HEK293 (cell line): ENCODE data around the gene LTK.

Experiments
- CTCF ChIA-PET: fragments of 350-600 bp; formaldehyde crosslinking; extraction: SDS; loops from one replicate; lab custom pipeline; 2021; ENCODE audit warnings: antibody characterized with exemption; lab: Yijun Ruan, JAX
- POLR2A ChIA-PET: fragments of 300-600 bp; formaldehyde crosslinking; extraction: SDS; loops from one replicate; lab custom pipeline; 2020; ENCODE audit warnings: antibody characterized with exemption, inconsistent platforms; lab: Yijun Ruan, JAX
- H3K27ac ChIP-seq: fragments of 200-500 bp; sonication (Bioruptor generic); 2 replicates; pipeline ENCODE4 v1.5.1; 2014; ENCODE audit warnings: low read depth, low read length, control low read depth, inconsistent platforms; ENCODE audit errors: extremely low read depth
- H3K36me3 ChIP-seq, 2 experiments: fragments of 200-500 bp in 1 of 2; sonication (Bioruptor generic) in 1 of 2; 1 replicate in 1 of 2; 2 replicates in 1 of 2; pipeline ENCODE4 v1.5.1; 2014 to 2017; ENCODE audit warnings: inconsistent platforms in 2 of 2, low read length in 2 of 2; ENCODE audit not compliant: control insufficient read depth in 2 of 2, insufficient read depth in 1 of 2
- H3K4me1 ChIP-seq: fragments of 200-500 bp; sonication (Bioruptor generic); 2 replicates; pipeline ENCODE4 v1.5.1; 2014; ENCODE audit warnings: mild to moderate bottlenecking, low read length, inconsistent platforms; ENCODE audit not compliant: control insufficient read depth, insufficient read depth
- H3K4me3 ChIP-seq: 2 replicates; pipeline ENCODE4 v1.5.1; 2011; ENCODE audit warnings: low read depth, mild to moderate bottlenecking, control low read depth, low read length, moderate library complexity
- H3K9me3 ChIP-seq: fragments of 200-500 bp; sonication (Bioruptor generic); 2 replicates; pipeline ENCODE4 v1.5.1; 2014; ENCODE audit warnings: low read depth, low read length, inconsistent platforms; ENCODE audit not compliant: control insufficient read depth, insufficient read depth
- AEBP2 ChIP-seq: fragments of 450-650 bp; formaldehyde crosslinking; IDR thresholded peaks from 2 replicates; pipeline ENCODE4 v1.5.1; 2016; ENCODE audit warnings: missing biosample characterization, missing genetic modification characterization, borderline replicate concordance
- GFI1B ChIP-seq: fragments of 450-650 bp; formaldehyde crosslinking; IDR thresholded peaks from 2 replicates; pipeline ENCODE4 v1.5.1; 2016; ENCODE audit warnings: missing biosample characterization, missing genetic modification characterization
- IKZF3 ChIP-seq: fragments of 450-650 bp; IDR thresholded peaks from 2 replicates; pipeline ENCODE4 v1.5.0; 2018; ENCODE audit warnings: missing biosample characterization, mild to moderate bottlenecking, missing genetic modification characterization, moderate library complexity
- KLF10 ChIP-seq: fragments of 450-650 bp; IDR thresholded peaks from 2 replicates; pipeline ENCODE4 v1.5.1; 2018; ENCODE audit warnings: missing biosample characterization, mild to moderate bottlenecking, missing genetic modification characterization
- MYNN ChIP-seq: fragments of 450-650 bp; formaldehyde crosslinking; IDR thresholded peaks from 2 replicates; pipeline ENCODE4 v1.5.1; 2016; ENCODE audit warnings: missing biosample characterization, missing genetic modification characterization, borderline replicate concordance
- PRDM10 ChIP-seq: fragments of 450-650 bp; formaldehyde crosslinking; IDR thresholded peaks from 2 replicates; pipeline ENCODE4 v1.5.1; 2016; ENCODE audit warnings: missing biosample characterization, missing genetic modification characterization
- SCRT1 ChIP-seq: fragments of 450-650 bp; formaldehyde crosslinking; IDR thresholded peaks from 2 replicates; pipeline ENCODE4 v1.5.1; 2016; ENCODE audit warnings: missing biosample characterization, missing genetic modification characterization, borderline replicate concordance
- SCRT2 ChIP-seq: fragments of 450-650 bp; formaldehyde crosslinking; IDR thresholded peaks from 2 replicates; pipeline ENCODE4 v1.5.1; 2016; ENCODE audit warnings: missing biosample characterization, missing genetic modification characterization
- ZBTB1 ChIP-seq: fragments of 450-650 bp; formaldehyde crosslinking; IDR thresholded peaks from 2 replicates; pipeline ENCODE4 v1.5.1; 2016; ENCODE audit warnings: missing biosample characterization, missing genetic modification characterization
- ZBTB20 ChIP-seq: fragments of 450-650 bp; formaldehyde crosslinking; IDR thresholded peaks from 2 replicates; pipeline ENCODE4 v1.5.1; 2016; ENCODE audit warnings: missing biosample characterization, missing genetic modification characterization
- ZBTB48 ChIP-seq: fragments of 450-650 bp; formaldehyde crosslinking; IDR thresholded peaks from 2 replicates; pipeline ENCODE4 v1.5.1; 2016; ENCODE audit warnings: missing biosample characterization, missing genetic modification characterization
- ZFP69B ChIP-seq: fragments of 450-650 bp; formaldehyde crosslinking; IDR thresholded peaks from 2 replicates; pipeline ENCODE4 v1.5.1; 2016; ENCODE audit warnings: missing biosample characterization, missing genetic modification characterization
- ZNF140 ChIP-seq: fragments of 450-650 bp; formaldehyde crosslinking; IDR thresholded peaks from 2 replicates; pipeline ENCODE4 v1.5.1; 2016; ENCODE audit warnings: missing biosample characterization, missing genetic modification characterization
- ZNF146 ChIP-seq: fragments of 450-650 bp; formaldehyde crosslinking; IDR thresholded peaks from 2 replicates; pipeline ENCODE4 v1.5.1; 2016; ENCODE audit warnings: missing biosample characterization, missing genetic modification characterization
- ZNF155 ChIP-seq: fragments of 450-650 bp; formaldehyde crosslinking; IDR thresholded peaks from 2 replicates; pipeline ENCODE4 v1.5.1; 2016; ENCODE audit warnings: missing biosample characterization, missing genetic modification characterization
- ZNF174 ChIP-seq: fragments of 450-650 bp; formaldehyde crosslinking; IDR thresholded peaks from 2 replicates; pipeline ENCODE4 v1.5.0; 2017; ENCODE audit warnings: missing biosample characterization, mild to moderate bottlenecking, missing genetic modification characterization
- ZNF175 ChIP-seq: fragments of 450-650 bp; formaldehyde crosslinking; IDR thresholded peaks from 2 replicates; pipeline ENCODE4 v1.5.1; 2016; ENCODE audit warnings: missing biosample characterization, missing genetic modification characterization
- ZNF202 ChIP-seq: fragments of 450-650 bp; formaldehyde crosslinking; IDR thresholded peaks from 2 replicates; pipeline ENCODE4 v1.5.1; 2016; ENCODE audit warnings: missing biosample characterization, missing genetic modification characterization, borderline replicate concordance
- ZNF324 ChIP-seq: fragments of 450-650 bp; formaldehyde crosslinking; IDR thresholded peaks from 2 replicates; pipeline ENCODE4 v1.5.1; 2016; ENCODE audit warnings: missing biosample characterization, missing genetic modification characterization
- ZNF335 ChIP-seq: fragments of 450-650 bp; formaldehyde crosslinking; conservative IDR thresholded peaks from 2 replicates; pipeline ENCODE4 v1.5.1; 2016; ENCODE audit warnings: missing biosample characterization, missing genetic modification characterization
- ZNF354C ChIP-seq: fragments of 450-650 bp; formaldehyde crosslinking; IDR thresholded peaks from 2 replicates; pipeline ENCODE4 v1.5.1; 2016; ENCODE audit warnings: missing biosample characterization, missing genetic modification characterization, low read depth, borderline replicate concordance
- ZNF426 ChIP-seq: fragments of 450-650 bp; formaldehyde crosslinking; IDR thresholded peaks from 2 replicates; pipeline ENCODE4 v1.5.1; 2017; ENCODE audit warnings: missing biosample characterization, missing genetic modification characterization, mild to moderate bottlenecking, inconsistent platforms, moderate library complexity
- ZNF473 ChIP-seq: fragments of 450-650 bp; formaldehyde crosslinking; IDR thresholded peaks from 2 replicates; pipeline ENCODE4 v1.5.1; 2017; ENCODE audit warnings: missing biosample characterization, missing genetic modification characterization
- ZNF571 ChIP-seq: fragments of 450-650 bp; formaldehyde crosslinking; IDR thresholded peaks from 2 replicates; pipeline ENCODE4 v1.5.0; 2017; ENCODE audit warnings: missing biosample characterization, missing genetic modification characterization
- ZNF610 ChIP-seq: fragments of 450-650 bp; formaldehyde crosslinking; IDR thresholded peaks from 2 replicates; pipeline ENCODE4 v1.5.1; 2016; ENCODE audit warnings: missing biosample characterization, missing genetic modification characterization, borderline replicate concordance
- ZNF658 ChIP-seq: fragments of 450-650 bp; formaldehyde crosslinking; IDR thresholded peaks from 2 replicates; pipeline ENCODE4; 2016; ENCODE audit warnings: missing biosample characterization, missing genetic modification characterization
- ZNF660 ChIP-seq: fragments of 450-650 bp; IDR thresholded peaks from 2 replicates; pipeline ENCODE4 v1.5.1; 2018; ENCODE audit warnings: missing biosample characterization, mild to moderate bottlenecking, missing genetic modification characterization
- ZNF76 ChIP-seq: fragments of 450-650 bp; formaldehyde crosslinking; IDR thresholded peaks from 2 replicates; pipeline ENCODE4; 2016; ENCODE audit warnings: low read depth, missing biosample characterization, missing genetic modification characterization, borderline replicate concordance
- ZNF791 ChIP-seq: fragments of 450-650 bp; formaldehyde crosslinking; IDR thresholded peaks from 2 replicates; pipeline ENCODE4 v1.5.1; 2016; ENCODE audit warnings: missing biosample characterization, missing genetic modification characterization
- ZNF792 ChIP-seq: fragments of 450-650 bp; formaldehyde crosslinking; IDR thresholded peaks from 2 replicates; pipeline ENCODE4 v1.5.1; 2016; ENCODE audit warnings: missing biosample characterization, missing genetic modification characterization
- TF ChIP-seq, protein P1 (sequence below): fragments of 450-650 bp; formaldehyde crosslinking; IDR thresholded peaks from 2 replicates; pipeline ENCODE4 v1.5.1; 2016; ENCODE audit warnings: missing biosample characterization, missing genetic modification characterization
- TF ChIP-seq, protein P2 (sequence below): fragments of 450-650 bp; formaldehyde crosslinking; IDR thresholded peaks from 2 replicates; pipeline ENCODE4 v1.5.1; 2017; ENCODE audit warnings: missing biosample characterization, missing genetic modification characterization

Gene LTK

DNA sequence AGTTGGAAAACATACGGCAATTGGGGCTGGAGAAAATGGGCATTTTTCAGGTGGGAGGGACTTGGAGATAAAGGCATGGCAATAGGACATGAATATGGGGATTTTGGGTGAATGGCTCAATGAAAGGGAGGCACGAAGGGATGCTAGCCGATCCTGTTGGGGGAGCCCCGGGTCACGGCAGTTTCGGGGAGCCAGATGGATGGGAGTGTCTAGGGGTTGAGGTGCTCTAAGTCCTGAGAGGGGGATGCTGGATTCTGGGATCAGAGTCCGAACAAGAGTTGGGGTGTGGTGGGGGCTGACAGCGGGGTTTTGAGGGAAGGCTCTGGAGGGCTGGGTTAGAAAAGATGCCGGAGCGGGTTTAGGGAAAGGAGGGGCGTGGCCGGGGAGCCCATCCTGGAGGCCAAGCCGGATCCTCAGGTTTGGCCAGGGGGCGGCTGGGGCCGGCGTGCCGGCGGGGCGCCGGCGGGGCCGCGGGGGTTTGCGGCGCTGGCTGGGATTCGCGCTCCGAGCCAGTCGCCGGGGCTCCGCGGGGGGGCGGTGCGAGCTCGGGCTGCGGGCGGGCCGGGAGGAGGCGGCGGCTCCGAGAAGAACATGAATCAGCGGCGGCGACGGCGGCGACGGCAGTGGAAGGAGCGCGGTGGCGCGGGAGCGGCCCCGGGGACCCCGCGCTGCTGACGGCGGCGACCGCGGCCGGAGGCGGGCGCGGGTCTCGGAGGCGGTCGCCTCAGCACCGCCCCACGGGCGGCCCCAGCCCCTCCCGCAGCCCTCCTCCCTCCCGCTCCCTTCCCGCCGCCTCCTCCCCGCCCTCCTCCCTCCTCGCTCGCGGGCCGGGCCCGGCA lies 45.0 kb upstream of the LTK start, which contains the start of gene TYRO3:
TSS of gene TYRO3 (plus strand) at position 813 of the 839 bp plus-strand sequence. CDS start 46 bp downstream, outside the sequence.
- peaks cover 0 to 19% of the 10 kb centered on the region in 2 experiments; a peak in 1 of 3 replicates for H3K36me3 ChIP-seq
- peaks cover 5% of the 10 kb centered on the region; the same call in 1 of the 2 replicates for H3K4me1 ChIP-seq
- POLR2A ChIA-PET: interaction anchor here (0.8 to 2.0 kb wide), 4 partner anchors 10 to 63 kb away, joined by 3 to 11 read pairs (median 6); partner anchors contain the start of gene RPAP1
- peak within 1 kb of the TSS; percentile 55 for H3K4me3 ChIP-seq
- CTCF ChIA-PET: interaction anchor here (0.7 to 2.0 kb wide), 14 partner anchors 8 to 346 kb away, joined by 3 to 6 read pairs (median 4); partner anchors contain the start of genes ITPKA and MAPKBP1
- H3K9me3 ChIP-seq: no peaks in the 10 kb centered on the region
- H3K27ac ChIP-seq: peak within 1 kb of the TSS; percentile 51; the same call in 1 of the 2 replicates
- TF ChIP-seq ZNF473 (tag by site-specific recombination): no peak
- no peak for TF ChIP-seq ZNF791 (tag by site-specific recombination)
- TF ChIP-seq MYNN (tag by site-specific recombination): no peak
- TF ChIP-seq PRDM10 (tag by site-specific recombination): no peak
- TF ChIP-seq SCRT2: no peak
- TF ChIP-seq KLF10 (tag by site-specific recombination): no peak
- TF ChIP-seq ZNF792: no peak
- no peak for TF ChIP-seq ZNF658
- TF ChIP-seq ZNF426 (tag by site-specific recombination): no peak
- no peak for TF ChIP-seq ZBTB1 (tag by site-specific recombination)
- TF ChIP-seq, protein P1, sequence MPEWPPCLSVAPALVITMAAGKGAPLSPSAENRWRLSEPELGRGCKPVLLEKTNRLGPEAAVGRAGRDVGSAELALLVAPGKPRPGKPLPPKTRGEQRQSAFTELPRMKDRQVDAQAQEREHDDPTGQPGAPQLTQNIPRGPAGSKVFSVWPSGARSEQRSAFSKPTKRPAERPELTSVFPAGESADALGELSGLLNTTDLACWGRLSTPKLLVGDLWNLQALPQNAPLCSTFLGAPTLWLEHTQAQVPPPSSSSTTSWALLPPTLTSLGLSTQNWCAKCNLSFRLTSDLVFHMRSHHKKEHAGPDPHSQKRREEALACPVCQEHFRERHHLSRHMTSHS: no peak
- no peak for TF ChIP-seq ZNF354C
- TF ChIP-seq ZNF155 (tag by site-specific recombination): no peak
- TF ChIP-seq ZNF610 (tag by site-specific recombination): no peak
- no peak for TF ChIP-seq SCRT1 (tag by site-specific recombination)
- TF ChIP-seq, protein P2, sequence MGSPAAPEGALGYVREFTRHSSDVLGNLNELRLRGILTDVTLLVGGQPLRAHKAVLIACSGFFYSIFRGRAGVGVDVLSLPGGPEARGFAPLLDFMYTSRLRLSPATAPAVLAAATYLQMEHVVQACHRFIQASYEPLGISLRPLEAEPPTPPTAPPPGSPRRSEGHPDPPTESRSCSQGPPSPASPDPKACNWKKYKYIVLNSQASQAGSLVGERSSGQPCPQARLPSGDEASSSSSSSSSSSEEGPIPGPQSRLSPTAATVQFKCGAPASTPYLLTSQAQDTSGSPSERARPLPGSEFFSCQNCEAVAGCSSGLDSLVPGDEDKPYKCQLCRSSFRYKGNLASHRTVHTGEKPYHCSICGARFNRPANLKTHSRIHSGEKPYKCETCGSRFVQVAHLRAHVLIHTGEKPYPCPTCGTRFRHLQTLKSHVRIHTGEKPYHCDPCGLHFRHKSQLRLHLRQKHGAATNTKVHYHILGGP (tag by site-specific recombination): no peak
- TF ChIP-seq ZNF202 (tag by site-specific recombination): no peak
- no peak for TF ChIP-seq ZNF660 (tag by site-specific recombination)
- peak; percentile 68 for TF ChIP-seq ZNF335 (tag by site-specific recombination)
- no peak for TF ChIP-seq ZFP69B
- TF ChIP-seq ZNF174: no peak
- no peak for TF ChIP-seq ZNF146 (tag by site-specific recombination)
- 0 out of 2 replicates have a peak, but pooled peaks have one; percentile 8 for TF ChIP-seq IKZF3
- no peak for TF ChIP-seq AEBP2 (tag by site-specific recombination)
- TF ChIP-seq ZNF76 (tag by site-specific recombination): peak; percentile 38; the same call in 1 of the 2 replicates
- no peak for TF ChIP-seq GFI1B
- TF ChIP-seq ZBTB48 (tag by site-specific recombination): 0 out of 2 replicates have a peak, but pooled peaks have one; percentile 25
- TF ChIP-seq ZNF175 (tag by site-specific recombination): no peak
- no peak for TF ChIP-seq ZNF140
- TF ChIP-seq ZBTB20 (tag by site-specific recombination): peak; percentile 72
- TF ChIP-seq ZNF324 (tag by site-specific recombination): no peak
- TF ChIP-seq ZNF571 (tag by site-specific recombination): no peak
